Measurements from ENCODE around the gene ERBB3. TPM values are rescaled to one million over a fixed set of nuclear protein-coding genes. Genes with fewer than 3 reads are reported as not detected.
A peak's percentile ranks its signal among the peaks of the same experiment; 100 is the strongest.
"Not testable (repeated sequence)": the region's sequence is repeated elsewhere in the genome, so short reads cannot be mapped to it uniquely, and the experiment has no call there.

The ERBB3 gene
- total RNA-seq, 3 donors from 2014 or later = 0.48 to 187 (median 119) TPM

- Histone ChIP-seq H3K4me1 (no peaks in the 10 kb centered on the region), H3K27ac (no peak overlapping the region), H3K36me3 (no peaks in the 10 kb centered on the region), H3K27me3 (no peaks in the 10 kb centered on the region), H3K4me3 (no peak overlapping the region), H3K9me3 (no peaks in the 10 kb centered on the region)
- intact Hi-C loops (cut with DNase I; ENCODE audit: low total_unique reads) = no loop called here
- TF ChIP-seq POLR2A (IDR thresholded peaks at IDR 0.05) (no peak), CTCF (IDR thresholded peaks at IDR 0.05) (no peak), POLR2AphosphoS5 (IDR thresholded peaks at IDR 0.05) (no peak)
- no peak for DNase-seq (ENCODE audit: low spot score in 2 of 2)
These were observed 8.3 kb upstream of the ERBB3 start for GRCh38 chr12:56071648-56072047.

GRCh38 chr12:56074396-56074795, 5.6 kb upstream of the ERBB3 start:
- H3K4me3 ChIP-seq = no peak overlapping the region
- no peaks in the 10 kb centered on the region for H3K27me3 ChIP-seq
- H3K27ac ChIP-seq = no peak overlapping the region
- DNase-seq (ENCODE audit: low spot score in 2 of 2) = no peak
- intact Hi-C loops (cut with DNase I; ENCODE audit: low total_unique reads) = no loop called here
- no peaks in the 10 kb centered on the region for H3K36me3 ChIP-seq
- no peak for TF ChIP-seq POLR2A (IDR thresholded peaks at IDR 0.05)
- TF ChIP-seq POLR2AphosphoS5 (IDR thresholded peaks at IDR 0.05) = no peak
- TF ChIP-seq CTCF (IDR thresholded peaks at IDR 0.05) = no peak
- no peaks in the 10 kb centered on the region for H3K4me1 ChIP-seq
- H3K9me3 ChIP-seq = no peaks in the 10 kb centered on the region

- H3K27me3 ChIP-seq; H3K4me1 ChIP-seq; H3K4me3 ChIP-seq; intact Hi-C loops (cut with DNase I; ENCODE audit: low total_unique reads); H3K36me3 ChIP-seq; H3K9me3 ChIP-seq; DNase-seq (ENCODE audit: low spot score in 2 of 2): not testable (repeated sequence)
- peak overlapping the region in 1 of 2 donors; percentile 88 for H3K27ac ChIP-seq
These were observed 2.0 kb upstream of the ERBB3 start for GRCh38 chr12:56077966-56078365.

DNA sequence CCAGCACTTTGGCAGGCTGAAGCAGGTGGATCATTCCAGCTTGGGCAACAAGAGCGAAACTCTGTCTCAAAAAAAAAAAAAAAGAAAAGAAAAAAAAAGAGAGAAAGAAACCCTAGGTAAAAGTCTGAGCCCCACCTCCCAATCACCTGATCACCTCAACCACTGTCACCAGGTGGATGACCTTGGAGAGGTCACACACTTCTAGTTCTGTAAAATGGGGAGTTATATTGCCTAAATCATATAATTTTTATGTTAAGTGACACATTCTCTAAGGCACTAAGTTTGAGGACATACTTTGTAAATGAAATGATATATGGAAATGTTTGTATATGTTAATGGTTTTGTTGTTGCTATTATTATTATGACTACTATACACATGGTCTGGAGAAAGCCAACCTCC, 1.5 kb upstream of the ERBB3 start:
- Histone ChIP-seq H3K36me3 (no peaks in the 10 kb centered on the region), H3K4me3 (peak overlapping the region in 1 of 3 donors; percentile 82), H3K27ac (peak overlapping the region; percentile 88 to 91), H3K4me1 (no peaks in the 10 kb centered on the region), H3K9me3 (no peaks in the 10 kb centered on the region), H3K27me3 (no peaks in the 10 kb centered on the region)
- TF ChIP-seq POLR2AphosphoS5 (IDR thresholded peaks at IDR 0.05) = no peak
- no peak for TF ChIP-seq CTCF (IDR thresholded peaks at IDR 0.05)
- TF ChIP-seq POLR2A (IDR thresholded peaks at IDR 0.05) = no peak
- intact Hi-C loops (cut with DNase I; ENCODE audit: low total_unique reads) = no loop called here
- DNase-seq (ENCODE audit: low spot score in 2 of 2) = no peak

DNA sequence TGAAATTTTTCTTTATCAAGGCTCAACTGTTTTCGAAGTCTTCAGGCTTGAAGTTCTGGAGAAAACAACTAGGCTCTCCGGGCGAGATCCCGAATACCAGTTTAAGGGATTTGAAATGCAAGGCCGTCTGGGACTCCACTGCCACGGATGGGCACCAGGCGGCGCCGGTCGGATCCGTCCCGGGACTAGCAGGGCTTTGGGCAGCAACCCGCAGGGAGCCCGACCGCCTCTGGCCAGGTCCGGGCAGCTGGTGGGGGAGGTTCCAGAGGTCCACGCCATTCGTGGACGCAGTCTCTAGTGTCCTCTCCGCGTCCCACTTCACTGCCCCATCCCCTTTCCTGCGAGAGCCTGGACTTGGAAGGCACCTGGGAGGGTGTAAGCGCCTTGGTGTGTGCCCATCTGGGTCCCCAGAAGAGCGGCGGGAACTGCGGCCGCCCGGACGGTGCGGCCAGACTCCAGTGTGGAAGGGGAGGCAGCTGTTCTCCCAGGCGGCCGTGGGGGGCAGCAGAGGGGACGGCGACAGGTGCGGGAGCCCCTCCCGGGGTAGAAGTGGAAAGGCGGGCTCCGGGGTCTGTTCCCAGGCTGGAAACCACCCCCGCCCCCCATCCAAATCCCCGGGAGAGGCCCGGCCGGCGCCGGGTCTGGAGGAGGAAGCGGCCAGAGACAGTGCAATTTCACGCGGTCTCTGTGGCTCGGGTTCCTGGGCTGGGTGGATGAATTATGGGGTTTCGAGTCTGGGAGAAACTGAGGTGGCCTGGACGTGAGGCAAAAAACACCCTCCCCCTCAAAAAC, 838 bp upstream of the ERBB3 start:
- TF ChIP-seq CTCF (IDR thresholded peaks at IDR 0.05) = peak; percentile 62 to 88 (median 80)
- no peak for TF ChIP-seq POLR2A (IDR thresholded peaks at IDR 0.05)
- peak; percentile 14 to 54 (median 17) for TF ChIP-seq POLR2AphosphoS5 (IDR thresholded peaks at IDR 0.05)
- intact Hi-C loops (cut with DNase I; ENCODE audit: low total_unique reads) = no loop called here
- peak overlapping the region; percentile 88 to 91 for H3K27ac ChIP-seq
- no peaks in the 10 kb centered on the region for H3K27me3 ChIP-seq
- DNase-seq (ENCODE audit: low spot score in 2 of 2) = peak; percentile 87 to 95
- H3K9me3 ChIP-seq = no peaks in the 10 kb centered on the region
- no peaks in the 10 kb centered on the region for H3K36me3 ChIP-seq
- no peaks in the 10 kb centered on the region for H3K4me1 ChIP-seq
- peak overlapping the region; percentile 48 to 82 (median 70) for H3K4me3 ChIP-seq

Measured in breast epithelium (tissue), 4 donors.